ENCODE results near the gene UBE2G1.

UBE2G1 gene

GRCh38 chr17:4246674-4247073 is 119.8 kb downstream of the UBE2G1 start:
- no peak for DNase-seq

GRCh38 chr17:4241535-4241934 is 124.9 kb downstream of the UBE2G1 start:
- no peak for DNase-seq

GRCh38 chr17:4236456-4236855 is 130.0 kb downstream of the UBE2G1 start:
- no peak for DNase-seq

GRCh38 chr17:4235372-4236279 is 130.8 kb downstream of the UBE2G1 start:
- DNase-seq: no peak

- no peak for DNase-seq
Observed at GRCh38 chr17:4234401-4234800, 132.1 kb downstream of the UBE2G1 start.

GRCh38 chr17:4233668-4234258 is 132.7 kb downstream of the UBE2G1 start:
- DNase-seq: no peak

- no peak for DNase-seq
Observed at GRCh38 chr17:4232168-4232813, 134.2 kb downstream of the UBE2G1 start.

GRCh38 chr17:4229627-4230541 is 136.6 kb downstream of the UBE2G1 start:
- no peak for DNase-seq

- no peak for DNase-seq
Observed at GRCh38 chr17:4221899-4222659, 144.4 kb downstream of the UBE2G1 start.

GRCh38 chr17:4221163-4221562 is 145.3 kb downstream of the UBE2G1 start:
- no peak for DNase-seq

- DNase-seq: no peak
Observed at GRCh38 chr17:4220655-4221054, 145.8 kb downstream of the UBE2G1 start.
